Measurements from ENCODE around the gene POMP.

DNA sequence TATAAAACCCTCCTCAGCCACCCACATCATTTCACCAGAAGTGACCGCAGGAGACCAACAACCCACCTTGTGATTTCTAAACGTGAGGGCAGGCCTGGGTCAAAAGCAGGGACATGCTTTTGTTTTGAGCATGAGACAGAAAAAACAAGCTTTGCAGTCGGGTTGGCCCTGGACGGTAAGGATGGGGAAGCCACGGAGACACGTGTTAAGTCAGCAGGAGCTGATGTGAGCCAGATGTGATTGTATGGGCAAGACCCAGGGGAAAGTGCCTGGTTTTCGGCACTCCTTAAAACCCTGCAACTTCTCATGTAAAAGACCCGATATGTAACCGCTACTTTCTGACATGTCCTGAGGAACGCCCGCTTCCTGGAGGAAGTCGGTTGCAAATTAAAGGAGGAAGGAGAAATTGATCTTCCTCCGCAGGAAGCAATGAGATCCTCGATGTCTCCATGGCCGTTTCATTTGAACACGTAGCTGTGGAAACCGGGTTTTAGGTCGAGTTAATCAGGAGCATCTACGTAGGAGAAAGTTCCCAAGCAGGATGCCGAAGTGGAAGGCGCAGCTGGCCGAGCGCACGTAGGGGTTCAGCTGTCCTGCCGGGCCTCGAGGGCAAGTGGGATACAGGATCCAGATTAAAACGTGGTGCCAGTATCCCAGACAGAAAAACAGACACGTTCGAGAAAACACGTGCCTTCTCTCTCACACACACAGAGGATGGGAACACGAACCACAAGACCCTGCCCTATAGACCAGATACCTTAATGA is 40.5 kb upstream of the POMP start:
- TF ChIP-seq RAD21 (IDR thresholded peaks at IDR 0.05; ENCODE audit: low read depth) = no peak
- no peak for TF ChIP-seq EP300 (IDR thresholded peaks at IDR 0.05; ENCODE audit: borderline replicate concordance)
- TF ChIP-seq, protein P1, sequence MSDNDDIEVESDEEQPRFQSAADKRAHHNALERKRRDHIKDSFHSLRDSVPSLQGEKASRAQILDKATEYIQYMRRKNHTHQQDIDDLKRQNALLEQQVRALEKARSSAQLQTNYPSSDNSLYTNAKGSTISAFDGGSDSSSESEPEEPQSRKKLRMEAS (IDR thresholded peaks at IDR 0.05) = no peak

All from Ishikawa (cell line).